Measurements from ENCODE around the gene PDZD4.

Gene PDZD4

DNA sequence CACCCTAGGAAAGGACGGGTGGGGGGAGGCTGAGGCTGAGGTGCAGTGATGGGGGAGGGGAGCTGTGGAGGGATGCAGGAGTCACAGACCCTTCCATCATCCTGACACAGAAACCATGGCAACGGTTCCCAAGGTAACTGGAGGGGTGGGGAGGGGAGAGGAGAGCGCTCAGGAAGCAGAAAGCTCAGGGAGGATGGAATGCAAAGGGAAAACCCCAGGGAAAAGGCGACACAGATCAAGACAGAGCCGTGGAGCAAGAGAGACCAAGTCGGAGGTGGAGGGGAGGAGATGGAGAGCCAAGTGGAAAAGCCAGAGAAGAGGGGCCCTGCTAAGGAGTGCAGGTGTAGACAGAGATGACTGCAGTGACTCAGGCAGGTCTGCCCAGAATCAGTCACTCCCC, 41.1 kb upstream of the PDZD4 start:
- Histone ChIP-seq H3K79me2 (ENCODE audit: insufficient read depth, low read depth) (no peaks in the 10 kb centered on the region), H2AFZ (ENCODE audit: low read depth) (no peak overlapping the region), H4K20me1 (ENCODE audit: insufficient read depth) (no peaks in the 10 kb centered on the region), H3K4me1 (ENCODE audit: low read depth, poor library complexity, severe bottlenecking) (no peaks in the 10 kb centered on the region), H3K4me3 (IDR thresholded peaks at IDR 0.05; ENCODE audit: insufficient read depth, low read depth, low read length) (no peak overlapping the region), H3K27ac (no peak overlapping the region), H3K4me2 (no peak overlapping the region), H3K9ac (no peak overlapping the region), H3K27me3 (ENCODE audit: insufficient read depth, low read depth) (peaks cover 51% of the 10 kb centered on the region; the same call in 1 of the 2 replicates), H3K36me3 (ENCODE audit: insufficient read depth) (no peaks in the 10 kb centered on the region)
- TF ChIP-seq, protein P1, sequence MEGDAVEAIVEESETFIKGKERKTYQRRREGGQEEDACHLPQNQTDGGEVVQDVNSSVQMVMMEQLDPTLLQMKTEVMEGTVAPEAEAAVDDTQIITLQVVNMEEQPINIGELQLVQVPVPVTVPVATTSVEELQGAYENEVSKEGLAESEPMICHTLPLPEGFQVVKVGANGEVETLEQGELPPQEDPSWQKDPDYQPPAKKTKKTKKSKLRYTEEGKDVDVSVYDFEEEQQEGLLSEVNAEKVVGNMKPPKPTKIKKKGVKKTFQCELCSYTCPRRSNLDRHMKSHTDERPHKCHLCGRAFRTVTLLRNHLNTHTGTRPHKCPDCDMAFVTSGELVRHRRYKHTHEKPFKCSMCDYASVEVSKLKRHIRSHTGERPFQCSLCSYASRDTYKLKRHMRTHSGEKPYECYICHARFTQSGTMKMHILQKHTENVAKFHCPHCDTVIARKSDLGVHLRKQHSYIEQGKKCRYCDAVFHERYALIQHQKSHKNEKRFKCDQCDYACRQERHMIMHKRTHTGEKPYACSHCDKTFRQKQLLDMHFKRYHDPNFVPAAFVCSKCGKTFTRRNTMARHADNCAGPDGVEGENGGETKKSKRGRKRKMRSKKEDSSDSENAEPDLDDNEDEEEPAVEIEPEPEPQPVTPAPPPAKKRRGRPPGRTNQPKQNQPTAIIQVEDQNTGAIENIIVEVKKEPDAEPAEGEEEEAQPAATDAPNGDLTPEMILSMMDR (conservative IDR thresholded peaks at IDR 0.05; ENCODE audit: low read depth, low read length), result no peak

DNA sequence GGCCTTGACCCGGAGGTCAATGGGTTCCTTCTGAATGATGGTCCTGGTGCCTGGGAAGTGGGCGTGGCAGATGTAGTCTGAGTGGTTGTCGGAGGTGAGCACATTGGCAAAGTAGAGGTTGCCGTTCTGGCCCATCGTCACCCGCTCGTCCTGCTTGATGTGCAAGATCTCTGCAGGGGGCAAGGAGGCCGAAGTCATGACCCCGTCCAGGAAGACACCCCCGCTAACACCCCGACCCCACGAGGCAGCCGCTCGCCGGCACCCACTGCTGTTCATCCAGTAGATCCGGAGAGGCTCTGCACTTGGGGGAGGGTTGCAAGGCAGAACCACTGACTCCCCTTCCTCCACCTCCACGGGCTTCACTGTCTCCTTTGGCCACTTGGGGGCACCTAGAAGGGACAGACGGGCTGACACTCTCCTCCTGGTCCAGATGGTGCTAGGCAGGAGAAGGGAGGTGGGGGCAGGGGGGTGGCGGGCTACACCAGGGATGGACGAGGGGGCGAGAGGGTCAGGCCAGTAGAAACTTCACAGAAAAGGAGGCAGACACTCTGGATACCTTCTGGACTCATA, 40.5 kb upstream of the PDZD4 start:
- peaks cover 56% of the 10 kb centered on the region; the same call in 1 of the 2 replicates for H3K27me3 ChIP-seq (ENCODE audit: insufficient read depth, low read depth)
- H3K9ac ChIP-seq, result no peak overlapping the region
- no peak overlapping the region for H3K4me2 ChIP-seq
- no peaks in the 10 kb centered on the region for H3K4me1 ChIP-seq (ENCODE audit: low read depth, poor library complexity, severe bottlenecking)
- TF ChIP-seq, protein P1 (conservative IDR thresholded peaks at IDR 0.05; ENCODE audit: low read depth, low read length), result no peak
- H3K36me3 ChIP-seq (ENCODE audit: insufficient read depth), result no peaks in the 10 kb centered on the region
- no peak overlapping the region for H3K4me3 ChIP-seq (IDR thresholded peaks at IDR 0.05; ENCODE audit: insufficient read depth, low read depth, low read length)
- H2AFZ ChIP-seq (ENCODE audit: low read depth), result no peak overlapping the region
- no peaks in the 10 kb centered on the region for H4K20me1 ChIP-seq (ENCODE audit: insufficient read depth)
- no peaks in the 10 kb centered on the region for H3K79me2 ChIP-seq (ENCODE audit: insufficient read depth, low read depth)
- H3K27ac ChIP-seq, result no peak overlapping the region

DNA sequence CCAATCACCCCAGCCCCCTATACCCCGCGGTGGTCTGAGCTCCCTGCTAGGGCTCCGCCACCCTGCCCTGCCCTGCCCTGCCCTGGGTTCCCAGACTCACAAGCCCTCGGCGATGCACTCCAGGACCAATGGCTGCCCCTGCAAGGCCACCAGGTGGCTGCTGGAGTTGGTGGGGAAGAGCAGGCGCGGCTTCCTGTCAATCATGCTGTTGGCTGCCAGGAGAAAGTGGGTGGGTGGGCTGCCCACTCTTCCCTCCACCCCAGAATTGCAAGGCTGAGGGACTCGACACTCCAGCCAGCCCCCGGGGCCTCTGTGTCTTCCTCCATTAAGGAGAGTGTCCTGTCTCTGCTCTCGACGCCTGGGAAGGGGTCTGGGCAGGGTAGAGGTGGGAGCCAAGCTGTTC, 39.9 kb upstream of the PDZD4 start:
- H3K27me3 ChIP-seq (ENCODE audit: insufficient read depth, low read depth), result peaks cover 62% of the 10 kb centered on the region; the same call in 1 of the 2 replicates
- no peak overlapping the region for H3K4me2 ChIP-seq
- TF ChIP-seq, protein P1 (conservative IDR thresholded peaks at IDR 0.05; ENCODE audit: low read depth, low read length), result no peak
- no peaks in the 10 kb centered on the region for H4K20me1 ChIP-seq (ENCODE audit: insufficient read depth)
- H3K4me1 ChIP-seq (ENCODE audit: low read depth, poor library complexity, severe bottlenecking), result no peaks in the 10 kb centered on the region
- no peak overlapping the region for H2AFZ ChIP-seq (ENCODE audit: low read depth)
- H3K36me3 ChIP-seq (ENCODE audit: insufficient read depth), result no peaks in the 10 kb centered on the region
- H3K9ac ChIP-seq, result no peak overlapping the region
- no peak overlapping the region for H3K27ac ChIP-seq
- H3K4me3 ChIP-seq (IDR thresholded peaks at IDR 0.05; ENCODE audit: insufficient read depth, low read depth, low read length), result no peak overlapping the region
- no peaks in the 10 kb centered on the region for H3K79me2 ChIP-seq (ENCODE audit: insufficient read depth, low read depth)

DNA sequence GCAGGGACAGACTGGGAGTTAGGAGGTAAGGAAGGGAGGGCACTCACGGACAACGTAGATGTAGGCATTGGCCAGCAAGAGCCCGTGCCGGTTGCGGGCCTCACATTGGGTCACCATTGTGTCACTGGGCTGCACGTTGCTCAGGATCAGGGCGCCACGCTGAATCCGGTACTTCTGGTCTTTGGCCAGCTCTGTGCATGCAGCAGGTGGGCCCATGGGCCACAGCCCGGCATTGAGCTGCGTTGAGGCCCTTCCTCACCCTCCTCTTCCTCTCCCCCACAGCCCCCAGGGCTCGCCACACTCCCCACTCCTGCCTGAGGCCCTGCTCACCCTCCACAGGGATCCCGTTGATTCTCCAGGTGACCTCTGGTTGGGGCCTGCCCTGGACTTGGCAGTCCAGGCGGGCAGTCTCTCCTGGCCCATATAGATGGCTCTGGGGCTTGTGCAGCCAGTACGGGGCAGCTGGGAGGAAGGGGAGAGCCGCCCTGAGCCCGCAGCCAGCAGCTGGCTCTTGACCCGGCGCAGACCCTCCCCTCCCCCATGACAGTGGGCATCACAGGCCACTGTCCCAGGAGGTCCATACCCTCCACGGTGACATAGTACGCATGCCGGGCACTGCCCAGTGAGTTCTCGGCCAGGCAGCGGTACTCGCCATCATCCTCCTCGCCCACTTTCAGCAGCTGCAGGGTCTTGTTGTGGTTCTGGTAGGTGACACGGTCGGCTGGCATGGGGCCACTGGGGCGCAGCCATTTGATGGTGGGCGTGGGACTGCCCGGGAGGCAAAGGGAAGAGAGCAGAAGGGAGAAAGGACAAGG, 39.3 kb upstream of the PDZD4 start:
- Histone ChIP-seq H3K9ac (no peak overlapping the region), H3K4me3 (IDR thresholded peaks at IDR 0.05; ENCODE audit: insufficient read depth, low read depth, low read length) (no peak overlapping the region), H3K36me3 (ENCODE audit: insufficient read depth) (no peaks in the 10 kb centered on the region), H3K4me1 (ENCODE audit: low read depth, poor library complexity, severe bottlenecking) (no peaks in the 10 kb centered on the region), H3K79me2 (ENCODE audit: insufficient read depth, low read depth) (no peaks in the 10 kb centered on the region), H4K20me1 (ENCODE audit: insufficient read depth) (no peaks in the 10 kb centered on the region), H3K4me2 (no peak overlapping the region), H3K27ac (no peak overlapping the region), H2AFZ (ENCODE audit: low read depth) (no peak overlapping the region), H3K27me3 (ENCODE audit: insufficient read depth, low read depth) (peaks cover 64% of the 10 kb centered on the region; the same call in 1 of the 2 replicates)
- TF ChIP-seq, protein P1 (conservative IDR thresholded peaks at IDR 0.05; ENCODE audit: low read depth, low read length), result no peak

Measured in KMS-11 (cell line).